Brain pericyte (primary cell): Measurements from ENCODE around the gene FOXF2.
"Not testable (repeated sequence)": the region's sequence is repeated elsewhere in the genome, so short reads cannot be mapped to it uniquely, and the experiment has no call there.

Experiments used
- DNase-seq: peaks from one replicate; pipeline ENCODE4 v3.0.0-alpha.2; 2012; ENCODE audit warnings: low read depth, low spot score

The FOXF2 gene

GRCh38 chr6:1389369-1390132 is at the start of gene FOXF2:
TSS of gene FOXF2 (plus strand) at chr6:1389576. CDS start at chr6:1389948, 372 bp downstream.
- DNase-seq = no peak

- no peak for DNase-seq
Observed at GRCh38 chr6:1346101-1346500, 43.3 kb upstream of the FOXF2 start.

DNA sequence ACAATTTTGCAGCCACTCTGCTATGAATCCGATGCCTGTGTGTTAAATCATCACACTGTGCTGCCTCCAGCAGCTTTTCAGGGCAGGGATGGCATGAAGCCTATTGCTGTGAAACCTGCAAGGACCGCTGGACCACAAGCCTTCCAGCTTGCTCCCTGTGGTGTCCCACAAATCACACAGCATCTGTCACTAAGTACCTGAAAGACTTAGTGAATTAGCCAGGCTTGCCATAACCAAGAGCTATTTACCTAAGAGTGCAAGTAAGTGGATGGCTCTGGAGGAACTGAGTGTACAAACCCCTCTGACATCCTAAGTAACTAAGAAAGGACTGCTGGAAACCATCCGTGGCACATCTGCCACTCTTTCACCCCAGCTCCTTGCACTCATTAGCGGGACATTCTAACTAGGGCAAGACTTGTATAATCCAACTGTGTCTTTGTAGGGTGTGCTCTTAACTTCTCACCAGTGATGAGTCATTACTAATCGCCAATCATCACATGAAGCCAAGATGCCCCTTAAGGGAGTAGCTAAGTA is 42.8 kb upstream of the FOXF2 start:
- no peak for DNase-seq

DNA sequence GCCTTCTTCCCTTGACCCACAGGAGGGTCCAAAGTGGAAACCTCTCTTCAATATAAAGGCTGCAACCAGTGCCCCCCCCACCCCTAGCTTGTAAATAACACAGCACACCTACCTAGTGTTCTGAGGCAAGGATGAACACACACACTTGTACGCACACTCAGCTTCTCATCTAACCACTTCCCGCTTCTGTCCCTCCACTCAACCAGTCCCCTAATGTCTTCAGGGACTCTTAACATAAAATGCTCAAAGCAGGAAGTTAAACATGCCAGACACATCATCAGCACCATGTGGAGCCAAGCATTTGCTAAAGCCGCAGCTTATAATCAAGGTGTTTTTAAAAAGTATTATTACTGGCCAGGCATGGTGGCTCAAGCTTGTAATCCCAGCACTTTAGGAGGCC is 42.2 kb upstream of the FOXF2 start:
- no peak for DNase-seq

- no peak for DNase-seq
Observed at GRCh38 chr6:1348675-1349074, 40.7 kb upstream of the FOXF2 start.

DNA sequence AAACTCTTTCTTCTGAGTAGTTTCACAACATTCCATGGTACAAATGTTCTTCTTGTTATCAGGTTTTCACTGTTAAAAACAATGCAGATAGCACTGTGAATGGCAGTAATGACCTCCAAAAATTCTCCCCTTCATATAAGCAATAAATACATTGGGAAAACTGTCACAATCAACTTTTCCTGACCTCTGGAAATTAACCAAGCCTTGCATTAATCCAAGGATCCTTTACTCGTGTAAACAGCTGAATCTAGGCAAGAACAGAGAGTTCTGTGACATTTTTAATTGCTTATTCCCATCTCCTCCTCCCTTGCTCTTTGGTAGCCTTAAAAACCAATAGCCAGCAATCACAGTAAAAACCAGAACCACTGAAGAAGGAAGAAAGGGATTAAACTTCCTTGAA is 39.7 kb upstream of the FOXF2 start:
- no peak for DNase-seq

DNA sequence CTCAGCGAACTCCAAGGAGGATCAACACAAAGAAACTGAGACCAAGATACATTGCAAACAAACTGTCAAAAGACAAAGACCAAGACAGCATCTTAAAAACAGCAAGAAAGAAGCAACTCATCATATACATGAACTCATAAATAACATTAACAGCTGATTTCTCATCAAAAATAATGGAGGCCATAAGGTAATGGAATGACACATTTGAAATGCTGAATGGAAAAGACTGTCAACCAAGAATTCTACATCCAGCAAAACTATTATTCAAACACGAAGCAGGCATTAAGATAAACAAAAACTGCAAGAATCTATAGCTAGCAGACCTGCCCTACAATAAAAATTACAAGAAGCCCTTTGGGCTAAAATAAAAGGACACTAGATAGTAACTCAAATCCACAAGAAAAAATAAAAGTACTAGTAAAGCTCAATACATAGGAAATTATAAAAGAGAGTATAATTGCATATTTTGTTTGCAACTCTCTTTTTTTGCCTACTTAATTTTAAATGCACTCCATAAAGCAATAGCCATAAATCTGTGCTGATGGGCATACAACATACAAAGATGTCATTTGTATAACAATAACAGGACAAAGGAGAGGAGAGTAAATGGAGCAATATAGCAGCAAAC is 37.9 kb upstream of the FOXF2 start:
- DNase-seq = no peak

GRCh38 chr6:1355068-1355467 is 34.3 kb upstream of the FOXF2 start:
- DNase-seq = not testable (repeated sequence)

DNA sequence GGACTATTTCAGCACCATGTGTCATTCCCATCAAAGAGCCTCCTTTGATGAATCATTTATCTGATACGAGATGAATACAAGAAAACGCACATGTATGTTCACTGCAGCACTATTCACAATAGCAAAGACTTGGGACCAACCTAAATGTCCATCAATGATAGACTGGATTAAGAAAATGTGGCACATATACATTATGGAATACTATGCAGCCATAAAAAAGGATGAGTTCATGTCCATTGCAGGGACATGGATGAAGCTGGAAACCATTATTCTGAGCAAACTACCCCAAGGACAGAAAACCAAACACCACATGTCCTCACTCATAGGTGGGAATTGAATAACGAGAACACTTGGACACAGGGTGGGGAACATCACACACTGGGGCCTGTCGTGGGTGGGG is 27.7 kb upstream of the FOXF2 start:
- DNase-seq = not testable (repeated sequence)

DNA sequence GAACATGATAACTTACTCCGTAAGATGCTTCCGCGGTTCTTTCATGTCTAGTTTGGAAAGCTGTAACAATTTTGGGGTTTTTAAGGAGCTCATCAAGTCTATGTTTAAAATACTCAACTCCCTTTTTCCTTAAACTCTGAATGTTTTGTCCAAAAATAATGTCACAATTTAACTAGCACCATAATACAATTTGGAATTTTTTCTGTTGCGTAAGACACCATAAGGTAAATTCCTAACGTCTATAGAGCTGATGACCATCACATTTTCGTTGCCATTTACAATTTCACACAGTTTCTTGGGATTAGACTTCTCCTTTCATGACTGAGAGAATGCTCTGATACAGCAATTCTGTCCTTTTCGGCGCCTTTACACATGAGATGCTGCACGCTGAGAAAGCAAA is 26.7 kb upstream of the FOXF2 start:
- DNase-seq = no peak

- no peak for DNase-seq
Observed at GRCh38 chr6:1363298-1363697, 26.1 kb upstream of the FOXF2 start.

DNA sequence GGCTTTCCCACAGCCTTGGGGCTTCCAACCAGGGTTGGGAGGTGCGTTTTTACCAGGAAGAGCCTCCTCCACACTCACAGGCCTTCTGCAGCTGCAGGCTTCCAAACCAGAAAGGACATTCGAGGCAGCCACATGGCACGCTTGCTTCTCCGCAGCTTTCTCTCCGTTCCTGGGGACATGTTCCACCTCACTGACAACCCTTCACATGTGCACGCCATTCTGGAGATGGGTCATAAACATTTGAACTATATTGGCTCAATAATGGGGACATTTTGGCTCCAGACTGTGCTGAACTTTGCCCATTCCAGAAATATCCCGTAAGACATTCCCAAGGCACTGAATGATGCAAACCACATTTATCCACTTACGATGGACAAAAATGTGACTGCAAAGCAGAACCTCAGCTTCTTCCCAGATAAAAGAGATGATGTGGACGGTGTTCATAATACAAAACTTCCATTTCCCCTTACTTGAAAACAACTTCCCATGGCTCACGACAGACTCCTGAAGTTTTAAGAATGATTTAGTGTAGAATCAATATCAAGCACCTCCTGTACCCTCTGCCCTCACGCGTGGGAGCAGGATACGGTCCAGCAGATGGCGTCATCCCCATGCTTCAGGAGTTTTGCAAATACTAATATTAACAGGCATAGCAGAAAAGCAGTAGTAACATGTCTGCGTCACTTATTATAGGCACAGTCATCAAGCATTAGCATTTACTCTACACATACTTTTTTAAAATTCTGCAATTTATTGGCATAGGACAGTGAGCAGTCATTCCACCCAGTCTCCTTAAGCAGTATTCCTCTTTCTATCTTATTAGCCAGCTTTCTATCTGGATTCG is 25.4 kb upstream of the FOXF2 start:
- DNase-seq = no peak

- DNase-seq = no peak
Observed at GRCh38 chr6:1364791-1365190, 24.6 kb upstream of the FOXF2 start.

- no peak for DNase-seq
Observed at GRCh38 chr6:1365686-1366085, 23.7 kb upstream of the FOXF2 start.

- DNase-seq = no peak
Observed at GRCh38 chr6:1367771-1368170, 21.6 kb upstream of the FOXF2 start.

- DNase-seq = no peak
Observed at GRCh38 chr6:1368940-1369339, 20.4 kb upstream of the FOXF2 start.

DNA sequence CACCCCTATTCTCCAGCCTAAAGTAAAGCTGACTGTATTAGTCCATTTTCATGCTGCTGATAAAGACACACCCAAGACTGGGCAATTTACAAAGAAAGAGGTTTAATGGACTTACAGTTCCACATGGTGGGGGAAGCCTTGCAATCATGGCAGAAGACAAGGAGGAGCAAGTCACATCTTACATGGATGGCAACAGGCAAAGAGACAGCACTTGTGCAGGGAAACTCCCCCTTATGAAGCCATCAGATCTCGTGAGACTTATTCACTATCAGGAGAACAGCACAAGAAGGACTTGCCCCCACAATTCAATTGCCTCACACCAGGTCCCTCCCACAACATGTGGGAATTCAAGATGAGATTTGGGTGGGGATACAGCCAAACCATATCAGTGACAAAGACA is 19.7 kb upstream of the FOXF2 start:
- not testable (repeated sequence) for DNase-seq

DNA sequence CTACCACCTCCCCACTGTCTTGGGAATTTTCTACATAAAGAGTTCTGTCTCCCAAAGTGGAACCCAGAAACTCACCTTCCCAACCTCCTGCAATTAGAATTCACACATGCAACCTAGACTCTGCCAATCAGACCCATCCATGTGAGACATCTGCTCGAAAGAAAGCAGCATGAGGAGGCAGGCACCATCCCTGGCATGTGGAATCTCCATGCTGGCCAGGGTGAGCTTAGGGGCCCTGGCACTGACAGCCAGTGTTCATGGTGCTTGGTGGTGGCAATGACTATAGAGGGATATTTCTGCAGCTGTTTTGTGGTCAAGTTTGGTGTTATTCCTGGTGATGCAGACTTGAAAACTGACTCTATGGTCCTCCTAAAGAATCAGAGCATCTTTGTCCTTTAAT is 17.4 kb upstream of the FOXF2 start:
- no peak for DNase-seq

- no peak for DNase-seq
Observed at GRCh38 chr6:1372690-1373089, 16.7 kb upstream of the FOXF2 start.

DNA sequence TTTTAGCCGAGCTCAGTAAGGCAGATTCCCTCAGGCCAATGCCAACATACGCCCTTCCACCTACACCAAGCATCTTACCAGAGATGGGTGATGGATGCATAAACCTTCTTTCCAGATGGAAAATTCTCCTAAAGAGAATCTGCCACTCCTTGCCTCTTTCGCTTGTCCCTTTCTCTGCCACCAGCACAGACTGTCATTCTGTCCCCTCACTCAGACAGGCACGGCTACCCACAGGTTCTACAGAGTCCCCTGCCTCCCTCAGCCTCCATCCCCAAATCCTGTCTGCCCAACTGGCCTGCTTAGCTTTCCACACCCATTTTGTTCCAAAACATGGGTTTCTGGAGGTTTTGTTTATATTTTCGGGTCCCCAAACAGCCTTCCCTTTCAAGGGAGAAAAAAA is 12.7 kb upstream of the FOXF2 start:
- no peak for DNase-seq

DNA sequence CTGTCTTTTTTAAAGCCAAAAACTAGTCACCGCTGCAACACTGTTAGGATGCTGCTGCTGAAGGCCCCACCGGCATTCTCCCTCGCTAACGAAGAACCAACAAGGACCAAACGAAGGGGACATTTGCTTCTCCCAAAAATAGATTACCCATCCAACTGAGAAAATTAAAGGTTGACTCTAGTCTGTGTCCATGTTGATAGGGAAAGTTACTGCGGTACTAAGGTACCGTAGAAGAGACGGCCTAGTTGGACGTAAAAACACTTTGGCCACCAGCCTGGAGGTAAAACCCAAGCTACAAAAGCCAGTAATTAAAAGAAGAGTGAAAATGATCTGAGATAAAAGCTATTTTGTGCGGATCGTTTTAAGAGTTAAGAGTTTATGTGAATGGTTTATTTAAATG is 11.8 kb upstream of the FOXF2 start:
- no peak for DNase-seq
